Nephron progenitor cell (in vitro differentiated cells): Measurements from ENCODE around the gene RAB7B.

ENCODE experiments used
- DNase-seq: peaks from one replicate; pipeline ENCODE4 v3.0.0; 2021
- H3K27ac Mint-ChIP-seq: 2 replicates; pipeline ENCODE4 v1.8.0; 2021; ENCODE audit warnings: mild to moderate bottlenecking, moderate library complexity, mixed read lengths
- H3K27me3 Mint-ChIP-seq: 2 replicates; pipeline ENCODE4 v1.8.0; 2021; ENCODE audit warnings: mild to moderate bottlenecking, low read depth, mixed read lengths; ENCODE audit not compliant: poor library complexity
- H3K36me3 Mint-ChIP-seq: 2 replicates; pipeline ENCODE4 v1.8.0; 2021; ENCODE audit warnings: low read depth, mixed read lengths
- H3K4me1 Mint-ChIP-seq: 2 replicates; pipeline ENCODE4 v1.8.0; 2021; ENCODE audit warnings: mixed read lengths
- H3K4me3 Mint-ChIP-seq: 2 replicates; pipeline ENCODE4 v1.8.0; 2021; ENCODE audit warnings: mild to moderate bottlenecking, moderate library complexity, mixed read lengths
- H3K9me3 Mint-ChIP-seq: 2 replicates; pipeline ENCODE4 v1.8.0; 2021; ENCODE audit warnings: mild to moderate bottlenecking, moderate library complexity, mixed read lengths
- TF ChIP-seq, protein P1 (sequence below): fragments of 200-600 bp; sonication (generic); IDR thresholded peaks from 2 replicates; pipeline ENCODE4 v1.5.0; 2021; ENCODE audit warnings: antibody characterized with exemption

RAB7B gene

DNA sequence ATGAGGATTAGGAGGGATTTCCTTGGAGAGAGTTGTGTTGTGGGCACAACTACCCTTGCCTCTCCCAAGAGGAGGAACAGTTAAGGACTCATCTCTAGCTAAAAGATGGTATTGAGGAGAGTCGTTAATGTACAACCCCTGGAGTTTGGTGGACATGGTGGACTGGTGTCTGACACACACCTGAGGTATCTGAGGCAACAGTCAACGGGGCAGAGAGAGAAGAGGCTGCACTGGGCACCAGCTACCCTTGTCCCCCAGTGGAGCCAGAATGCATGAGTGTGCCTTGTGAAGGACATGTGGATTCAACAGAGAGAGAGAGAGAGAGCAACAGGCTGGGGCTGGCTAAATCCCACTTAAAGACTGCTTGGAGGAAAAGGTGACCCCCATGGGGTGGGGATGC lies 13.0 kb downstream of the RAB7B start:
- Mint-ChIP-seq H3K4me3 (no peak overlapping the region), H3K36me3 (no peaks in the 10 kb centered on the region), H3K27me3 (peaks cover 3% of the 10 kb centered on the region), H3K4me1 (peaks cover 23% of the 10 kb centered on the region), H3K27ac (no peak overlapping the region), H3K9me3 (no peaks in the 10 kb centered on the region)
- DNase-seq = no peak
- TF ChIP-seq, protein P1, sequence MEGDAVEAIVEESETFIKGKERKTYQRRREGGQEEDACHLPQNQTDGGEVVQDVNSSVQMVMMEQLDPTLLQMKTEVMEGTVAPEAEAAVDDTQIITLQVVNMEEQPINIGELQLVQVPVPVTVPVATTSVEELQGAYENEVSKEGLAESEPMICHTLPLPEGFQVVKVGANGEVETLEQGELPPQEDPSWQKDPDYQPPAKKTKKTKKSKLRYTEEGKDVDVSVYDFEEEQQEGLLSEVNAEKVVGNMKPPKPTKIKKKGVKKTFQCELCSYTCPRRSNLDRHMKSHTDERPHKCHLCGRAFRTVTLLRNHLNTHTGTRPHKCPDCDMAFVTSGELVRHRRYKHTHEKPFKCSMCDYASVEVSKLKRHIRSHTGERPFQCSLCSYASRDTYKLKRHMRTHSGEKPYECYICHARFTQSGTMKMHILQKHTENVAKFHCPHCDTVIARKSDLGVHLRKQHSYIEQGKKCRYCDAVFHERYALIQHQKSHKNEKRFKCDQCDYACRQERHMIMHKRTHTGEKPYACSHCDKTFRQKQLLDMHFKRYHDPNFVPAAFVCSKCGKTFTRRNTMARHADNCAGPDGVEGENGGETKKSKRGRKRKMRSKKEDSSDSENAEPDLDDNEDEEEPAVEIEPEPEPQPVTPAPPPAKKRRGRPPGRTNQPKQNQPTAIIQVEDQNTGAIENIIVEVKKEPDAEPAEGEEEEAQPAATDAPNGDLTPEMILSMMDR = no peak

DNA sequence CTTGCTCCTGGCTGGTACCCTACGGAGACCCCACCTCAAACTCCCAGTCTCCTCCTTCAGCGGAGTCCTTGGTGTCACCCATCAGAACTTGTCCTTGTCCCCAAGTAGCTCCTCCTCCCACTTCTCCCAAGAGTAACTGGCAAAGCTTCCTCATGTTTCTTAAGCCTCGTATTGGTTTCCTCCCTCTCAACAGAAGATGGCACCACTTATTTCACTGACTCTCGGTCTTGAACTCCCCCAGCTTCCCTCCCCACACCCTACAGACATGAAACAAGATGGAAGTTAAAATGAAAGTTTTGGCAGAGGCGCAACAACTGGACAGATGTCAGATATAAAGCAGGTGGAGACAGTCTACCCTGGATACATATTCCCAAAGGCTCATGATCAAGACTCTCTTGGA lies 13.4 kb downstream of the RAB7B start:
- H3K36me3 Mint-ChIP-seq = no peaks in the 10 kb centered on the region
- peaks cover 23% of the 10 kb centered on the region for H3K4me1 Mint-ChIP-seq
- no peak overlapping the region for H3K27ac Mint-ChIP-seq
- H3K27me3 Mint-ChIP-seq = peaks cover 3% of the 10 kb centered on the region
- TF ChIP-seq, protein P1 = no peak
- DNase-seq = no peak
- H3K4me3 Mint-ChIP-seq = no peak overlapping the region
- H3K9me3 Mint-ChIP-seq = no peaks in the 10 kb centered on the region

DNA sequence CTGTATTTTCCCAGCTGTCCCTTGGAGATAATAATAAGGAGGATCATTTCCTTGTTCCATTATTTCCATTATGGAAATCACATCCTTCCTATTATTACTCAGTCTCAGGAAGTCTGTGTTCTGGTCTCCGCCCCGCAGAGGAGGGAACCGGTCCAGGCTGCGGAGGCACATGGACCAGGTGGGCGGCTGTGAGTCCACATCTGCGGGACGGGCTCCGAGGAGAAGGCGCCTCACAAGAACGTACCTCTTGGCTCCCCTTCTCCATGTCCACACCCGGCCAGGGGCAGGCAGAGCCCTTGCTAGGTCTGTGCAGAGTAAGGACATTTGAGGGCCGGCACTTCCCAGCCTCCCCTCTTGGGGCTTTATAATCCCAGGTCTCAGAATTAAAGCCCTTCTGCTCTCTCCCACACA lies 14.6 kb downstream of the RAB7B start:
- H3K9me3 Mint-ChIP-seq = no peaks in the 10 kb centered on the region
- no peak for DNase-seq

DNA sequence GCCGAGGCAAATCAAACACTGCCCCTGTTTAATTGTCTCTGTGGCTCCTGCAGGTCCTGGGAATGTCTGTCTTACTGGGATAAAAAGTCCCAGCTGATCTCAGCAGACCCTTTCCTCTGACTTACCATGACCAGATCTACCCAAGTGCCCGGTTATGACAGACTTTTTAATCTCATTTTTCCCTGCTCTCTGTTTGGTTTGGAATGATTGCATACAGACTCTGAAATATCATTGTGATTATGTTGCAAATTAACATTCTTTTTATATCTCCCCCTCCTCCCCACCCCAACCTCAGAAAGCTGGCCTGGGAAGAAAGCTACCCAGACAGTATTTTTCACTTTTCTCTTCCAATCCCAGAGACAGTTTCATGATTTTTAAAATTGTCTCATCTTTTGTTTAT lies 16.3 kb downstream of the RAB7B start:
- Mint-ChIP-seq H3K36me3 (no peaks in the 10 kb centered on the region), H3K4me3 (no peak overlapping the region), H3K9me3 (no peaks in the 10 kb centered on the region), H3K27ac (no peak overlapping the region), H3K27me3 (peaks cover 6% of the 10 kb centered on the region), H3K4me1 (peaks cover 15% of the 10 kb centered on the region)
- TF ChIP-seq, protein P1 = no peak
- no peak for DNase-seq

More for the DNA sequence above, 14.6 kb downstream of the RAB7B start:
- no peak overlapping the region for H3K27ac Mint-ChIP-seq
- H3K4me1 Mint-ChIP-seq = peaks cover 15% of the 10 kb centered on the region
- no peaks in the 10 kb centered on the region for H3K36me3 Mint-ChIP-seq
- peaks cover 3% of the 10 kb centered on the region for H3K27me3 Mint-ChIP-seq
- TF ChIP-seq, protein P1 = no peak
- no peak overlapping the region for H3K4me3 Mint-ChIP-seq

DNA sequence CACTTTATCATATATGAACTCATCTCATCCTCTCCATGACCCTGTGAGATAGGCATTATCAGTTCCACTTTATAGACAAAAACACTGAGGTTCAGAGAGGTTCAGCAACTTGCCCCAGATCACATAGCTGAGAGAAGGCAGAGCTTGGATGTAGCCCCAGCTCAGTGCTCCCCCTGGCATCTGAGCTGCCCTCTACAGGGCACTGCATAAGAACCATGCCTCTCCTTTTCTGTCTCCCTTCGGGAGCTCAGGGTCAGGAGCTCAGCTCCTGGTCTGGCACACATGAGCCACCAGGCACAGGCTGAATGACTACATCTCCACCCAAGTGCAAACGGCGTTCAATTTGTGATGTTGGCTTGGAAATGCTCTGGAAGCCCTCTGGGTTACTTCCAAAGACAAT lies 16.9 kb downstream of the RAB7B start:
- Mint-ChIP-seq H3K4me3 (no peak overlapping the region), H3K9me3 (no peaks in the 10 kb centered on the region), H3K36me3 (no peaks in the 10 kb centered on the region), H3K4me1 (peaks cover 15% of the 10 kb centered on the region), H3K27me3 (peaks cover 6% of the 10 kb centered on the region), H3K27ac (no peak overlapping the region)
- DNase-seq = no peak
- TF ChIP-seq, protein P1 = no peak

DNA sequence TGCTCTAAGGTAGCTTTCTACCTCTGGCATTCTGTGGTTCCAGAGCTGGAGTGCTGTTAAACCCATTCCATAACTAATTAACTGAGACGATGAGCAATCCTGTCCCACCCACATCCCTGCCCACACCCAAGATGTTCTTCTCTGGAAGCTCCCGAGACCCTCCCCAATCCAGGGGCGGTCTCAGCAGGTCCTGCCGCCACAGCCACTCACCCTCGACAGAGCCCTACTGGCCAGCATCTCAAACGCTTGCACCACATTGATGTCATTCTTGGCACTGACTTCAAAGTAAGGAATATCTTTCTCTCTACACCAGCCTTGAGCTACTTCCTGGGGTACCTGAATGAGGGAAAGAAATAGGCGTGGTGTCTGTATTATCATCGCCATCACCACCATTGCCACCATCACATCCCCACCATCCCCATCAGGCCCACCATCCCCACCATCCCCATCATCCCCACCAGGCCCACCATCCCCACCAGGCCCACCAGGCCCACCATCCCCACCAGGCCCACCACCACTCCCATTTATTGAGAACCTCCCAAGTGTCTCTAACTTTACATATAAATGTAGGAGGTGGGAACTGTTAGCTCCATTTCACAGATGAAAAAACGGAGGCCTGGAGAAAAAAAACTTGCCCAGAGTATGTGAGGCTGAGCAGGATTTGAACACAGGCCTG lies 17.7 kb downstream of the RAB7B start:
- Mint-ChIP-seq H3K9me3 (no peaks in the 10 kb centered on the region), H3K27ac (no peak overlapping the region), H3K4me3 (no peak overlapping the region), H3K36me3 (no peaks in the 10 kb centered on the region), H3K4me1 (peaks cover 15% of the 10 kb centered on the region), H3K27me3 (peaks cover 6% of the 10 kb centered on the region)
- no peak for DNase-seq
- TF ChIP-seq, protein P1 = no peak
